HL-60 (cell line): ENCODE measurements around the gene IGSF9B.

ENCODE experiments used
- DNase-seq, 2 experiments: peaks; one replicate each; pipeline ENCODE4 v3.0.0-alpha.2; 2010 to 2020; ENCODE audit warnings: low read depth in 1 of 2, low spot score in 1 of 2
- H3K27ac ChIP-seq: fragments of 250-450 bp; sonication (Bioruptor Pico); replicated peaks from 2 replicates; pipeline ENCODE4 v1.5.1; 2020; ENCODE audit warnings: mild to moderate bottlenecking, moderate library complexity
- H3K27me3 ChIP-seq: fragments of 250-450 bp; sonication (Bioruptor Pico); 2 replicates; pipeline ENCODE4 v1.5.1; 2021; ENCODE audit warnings: mild to moderate bottlenecking, moderate library complexity; ENCODE audit not compliant: insufficient read depth, poor library complexity, severe bottlenecking
- H3K4me3 ChIP-seq: replicated peaks from 2 replicates; pipeline ENCODE4 v1.5.1; 2011; ENCODE audit warnings: mild to moderate bottlenecking, control low read depth, low read length; ENCODE audit not compliant: insufficient read depth
- GABPA ChIP-seq: IDR thresholded peaks from 2 replicates; pipeline ENCODE4 v1.6.1; 2012; ENCODE audit warnings: low read depth
- POLR2AphosphoS5 ChIP-seq: IDR thresholded peaks from 2 replicates; pipeline ENCODE4 v1.6.1; 2012; ENCODE audit warnings: low read depth
- REST ChIP-seq: IDR thresholded peaks from 2 replicates; pipeline ENCODE4 v1.6.1; 2012; ENCODE audit warnings: low read depth; ENCODE audit not compliant: insufficient replicate concordance
- SPI1 ChIP-seq: IDR thresholded peaks from 2 replicates; pipeline ENCODE4 v1.6.1; 2012; ENCODE audit warnings: low read depth, mild to moderate bottlenecking, borderline replicate concordance
- TF ChIP-seq, protein P1 (sequence below): IDR thresholded peaks from one replicate; pipeline ENCODE4 v1.5.1; 2011; ENCODE audit warnings: low read length, control low read depth, inconsistent platforms; ENCODE audit not compliant: insufficient read depth

Gene IGSF9B

DNA sequence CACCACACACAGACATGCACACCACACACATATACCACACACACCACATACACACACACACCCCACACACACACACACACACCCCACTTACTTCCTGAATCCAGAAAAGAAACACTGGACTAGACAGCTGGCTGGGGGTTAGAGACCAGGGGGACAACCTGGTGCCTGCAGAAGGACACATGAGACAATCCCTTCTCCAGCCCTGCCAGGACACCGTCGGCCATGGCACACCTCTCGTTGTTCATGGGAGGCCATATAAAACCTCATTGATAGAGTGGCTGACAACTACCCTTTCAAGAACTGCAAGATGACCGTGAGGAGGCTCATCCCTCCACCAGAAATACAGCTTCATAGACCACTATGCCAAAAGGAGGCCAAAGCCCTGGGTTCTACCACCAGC, 54.3 kb downstream of the IGSF9B start:
- no peak overlapping the region for H3K27ac ChIP-seq
- H3K27me3 ChIP-seq, result no peaks in the 10 kb centered on the region
- no peak overlapping the region for H3K4me3 ChIP-seq
- DNase-seq, result no peak
- TF ChIP-seq REST, result no peak
- TF ChIP-seq POLR2AphosphoS5, result no peak
- no peak for TF ChIP-seq SPI1
- TF ChIP-seq, protein P1, sequence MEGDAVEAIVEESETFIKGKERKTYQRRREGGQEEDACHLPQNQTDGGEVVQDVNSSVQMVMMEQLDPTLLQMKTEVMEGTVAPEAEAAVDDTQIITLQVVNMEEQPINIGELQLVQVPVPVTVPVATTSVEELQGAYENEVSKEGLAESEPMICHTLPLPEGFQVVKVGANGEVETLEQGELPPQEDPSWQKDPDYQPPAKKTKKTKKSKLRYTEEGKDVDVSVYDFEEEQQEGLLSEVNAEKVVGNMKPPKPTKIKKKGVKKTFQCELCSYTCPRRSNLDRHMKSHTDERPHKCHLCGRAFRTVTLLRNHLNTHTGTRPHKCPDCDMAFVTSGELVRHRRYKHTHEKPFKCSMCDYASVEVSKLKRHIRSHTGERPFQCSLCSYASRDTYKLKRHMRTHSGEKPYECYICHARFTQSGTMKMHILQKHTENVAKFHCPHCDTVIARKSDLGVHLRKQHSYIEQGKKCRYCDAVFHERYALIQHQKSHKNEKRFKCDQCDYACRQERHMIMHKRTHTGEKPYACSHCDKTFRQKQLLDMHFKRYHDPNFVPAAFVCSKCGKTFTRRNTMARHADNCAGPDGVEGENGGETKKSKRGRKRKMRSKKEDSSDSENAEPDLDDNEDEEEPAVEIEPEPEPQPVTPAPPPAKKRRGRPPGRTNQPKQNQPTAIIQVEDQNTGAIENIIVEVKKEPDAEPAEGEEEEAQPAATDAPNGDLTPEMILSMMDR, result no peak
- no peak for TF ChIP-seq GABPA

DNA sequence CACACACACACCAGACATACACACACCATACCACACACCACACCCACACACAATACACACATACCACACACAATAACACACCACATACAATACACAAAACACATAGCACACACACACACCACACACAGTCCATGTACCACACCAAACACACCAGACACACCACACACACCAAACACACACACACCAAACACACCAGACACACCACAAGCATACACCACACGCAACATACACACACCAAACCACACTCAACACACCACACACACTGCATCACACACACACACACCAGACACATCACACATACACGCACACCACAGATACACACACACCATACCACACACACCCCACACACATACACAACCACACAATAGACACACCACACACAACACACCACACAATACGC, 54.8 kb downstream of the IGSF9B start:
- DNase-seq, result no peak
- H3K27ac ChIP-seq, result no peak overlapping the region
- H3K4me3 ChIP-seq, result no peak overlapping the region
- H3K27me3 ChIP-seq, result no peaks in the 10 kb centered on the region
- TF ChIP-seq POLR2AphosphoS5 (no peak), SPI1 (no peak), REST (no peak)
- TF ChIP-seq, protein P1, result no peak

GRCh38 chr11:133901316-133901715, 55.5 kb downstream of the IGSF9B start:
- no peak for TF ChIP-seq SPI1
- TF ChIP-seq POLR2AphosphoS5, result no peak
- TF ChIP-seq, protein P1, result no peak
- TF ChIP-seq GABPA, result no peak
- TF ChIP-seq REST, result no peak
- no peak overlapping the region for H3K27ac ChIP-seq
- no peak overlapping the region for H3K4me3 ChIP-seq
- DNase-seq, result no peak
- H3K27me3 ChIP-seq, result no peaks in the 10 kb centered on the region
